ENCODE measurements around the gene SH3TC1.

The SH3TC1 gene

GRCh38 chr4:8209181-8209874, 10.2 kb downstream of the SH3TC1 start:
- Histone ChIP-seq H3K36me3 (replicated peaks; ENCODE audit: low read depth, low read length) (no peaks in the 10 kb centered on the region), H4K20me1 (ENCODE audit: insufficient read depth, low read length) (no peaks in the 10 kb centered on the region), H3K27ac (ENCODE audit: low read length) (no peak overlapping the region), H3K9ac (ENCODE audit: low read length) (no peak overlapping the region), H3K4me3 (ENCODE audit: low read length) (no peak overlapping the region), H3K4me1 (ENCODE audit: low read length) (peaks cover 7% of the 10 kb centered on the region; the same call in 1 of the 2 replicates), H2AFZ (ENCODE audit: low read depth, low read length) (no peak overlapping the region), H3K4me2 (ENCODE audit: low read length) (no peak overlapping the region), H3K27me3 (ENCODE audit: low read depth, low read length) (no peaks in the 10 kb centered on the region), H3K79me2 (ENCODE audit: low read length) (no peaks in the 10 kb centered on the region), H3K9me3 (ENCODE audit: insufficient read depth, low read length) (no peaks in the 10 kb centered on the region)
- TF ChIP-seq CTCF (IDR thresholded peaks at IDR 0.05; ENCODE audit: low read depth, low read length) (no peak), EZH2phosphoT487 (IDR thresholded peaks at IDR 0.05; ENCODE audit: low read depth) (no peak)

GRCh38 chr4:8210010-8210409, 10.9 kb downstream of the SH3TC1 start:
- no peak for TF ChIP-seq EZH2phosphoT487 (IDR thresholded peaks at IDR 0.05; ENCODE audit: low read depth)
- no peak for TF ChIP-seq CTCF (IDR thresholded peaks at IDR 0.05; ENCODE audit: low read depth, low read length)

GRCh38 chr4:8210616-8211015, 11.5 kb downstream of the SH3TC1 start:
- no peaks in the 10 kb centered on the region for H3K27me3 ChIP-seq (ENCODE audit: low read depth, low read length)
- H3K36me3 ChIP-seq (replicated peaks; ENCODE audit: low read depth, low read length) = no peaks in the 10 kb centered on the region
- H3K4me2 ChIP-seq (ENCODE audit: low read length) = no peak overlapping the region
- H3K79me2 ChIP-seq (ENCODE audit: low read length) = no peaks in the 10 kb centered on the region
- H3K4me3 ChIP-seq (ENCODE audit: low read length) = no peak overlapping the region
- no peaks in the 10 kb centered on the region for H3K9me3 ChIP-seq (ENCODE audit: insufficient read depth, low read length)
- no peak overlapping the region for H3K27ac ChIP-seq (ENCODE audit: low read length)
- no peak overlapping the region for H3K9ac ChIP-seq (ENCODE audit: low read length)
- no peaks in the 10 kb centered on the region for H4K20me1 ChIP-seq (ENCODE audit: insufficient read depth, low read length)
- H2AFZ ChIP-seq (ENCODE audit: low read depth, low read length) = no peak overlapping the region
- TF ChIP-seq EZH2phosphoT487 (IDR thresholded peaks at IDR 0.05; ENCODE audit: low read depth) (no peak), CTCF (IDR thresholded peaks at IDR 0.05; ENCODE audit: low read depth, low read length) (no peak)
- peaks cover 7% of the 10 kb centered on the region; the same call in 1 of the 2 replicates for H3K4me1 ChIP-seq (ENCODE audit: low read length)

More at GRCh38 chr4:8210010-8210409, 10.9 kb downstream of the SH3TC1 start:
- Histone ChIP-seq H2AFZ (ENCODE audit: low read depth, low read length) (no peak overlapping the region), H3K36me3 (replicated peaks; ENCODE audit: low read depth, low read length) (no peaks in the 10 kb centered on the region), H3K4me1 (ENCODE audit: low read length) (peaks cover 7% of the 10 kb centered on the region; the same call in 1 of the 2 replicates), H3K27ac (ENCODE audit: low read length) (no peak overlapping the region), H3K27me3 (ENCODE audit: low read depth, low read length) (no peaks in the 10 kb centered on the region), H3K9ac (ENCODE audit: low read length) (no peak overlapping the region), H4K20me1 (ENCODE audit: insufficient read depth, low read length) (no peaks in the 10 kb centered on the region), H3K9me3 (ENCODE audit: insufficient read depth, low read length) (no peaks in the 10 kb centered on the region), H3K4me3 (ENCODE audit: low read length) (no peak overlapping the region), H3K79me2 (ENCODE audit: low read length) (no peaks in the 10 kb centered on the region), H3K4me2 (ENCODE audit: low read length) (no peak overlapping the region)

- Histone ChIP-seq H3K27me3 (ENCODE audit: low read depth, low read length) (no peaks in the 10 kb centered on the region), H3K4me1 (ENCODE audit: low read length) (peaks cover under 1% of the 10 kb centered on the region; the same call in 1 of the 2 replicates), H3K4me3 (ENCODE audit: low read length) (no peak overlapping the region), H3K4me2 (ENCODE audit: low read length) (no peak overlapping the region), H3K9ac (ENCODE audit: low read length) (no peak overlapping the region), H3K9me3 (ENCODE audit: insufficient read depth, low read length) (no peaks in the 10 kb centered on the region), H4K20me1 (ENCODE audit: insufficient read depth, low read length) (no peaks in the 10 kb centered on the region), H2AFZ (ENCODE audit: low read depth, low read length) (no peak overlapping the region), H3K79me2 (ENCODE audit: low read length) (no peaks in the 10 kb centered on the region), H3K27ac (ENCODE audit: low read length) (no peak overlapping the region), H3K36me3 (replicated peaks; ENCODE audit: low read depth, low read length) (no peaks in the 10 kb centered on the region)
- TF ChIP-seq CTCF (IDR thresholded peaks at IDR 0.05; ENCODE audit: low read depth, low read length) = no peak
- no peak for TF ChIP-seq EZH2phosphoT487 (IDR thresholded peaks at IDR 0.05; ENCODE audit: low read depth)
Measured at GRCh38 chr4:8211251-8211650, 12.2 kb downstream of the SH3TC1 start.
